Vagina (tissue), 2 donors: ENCODE data around the gene EMC8. TPM values are rescaled to one million over a fixed set of nuclear protein-coding genes. Genes with fewer than 3 reads are reported as not detected.
"Not testable (repeated sequence)": the region's sequence is repeated elsewhere in the genome, so short reads cannot be mapped to it uniquely, and the experiment has no call there.

ENCODE experiments used
- DNase-seq, 2 donors: peaks; one replicate each; pipeline ENCODE4 v3.0.0-alpha.2; 2017; ENCODE audit errors: extremely low spot score in 2 of 2
- H3K27ac ChIP-seq: fragments of 200-600 bp; sonication (generic); one replicate; pipeline ENCODE4 v1.5.1; 2019
- H3K27me3 ChIP-seq: fragments of 200-600 bp; sonication (generic); one replicate; pipeline ENCODE4 v1.5.1; 2019
- H3K36me3 ChIP-seq, 2 donors: fragments of 200-600 bp; sonication (generic); one replicate each; pipeline ENCODE4 v1.5.1; 2017 to 2019
- H3K4me1 ChIP-seq: fragments of 200-600 bp; sonication (generic); one replicate; pipeline ENCODE4 v1.5.1; 2019
- H3K4me3 ChIP-seq, 2 donors: fragments of 200-600 bp; sonication (generic); 1 replicate in 1 of 2; 2 replicates in 1 of 2; pipeline ENCODE4 v1.5.1; 2016 to 2019
- H3K9me3 ChIP-seq: fragments of 200-600 bp; sonication (generic); one replicate; pipeline ENCODE4 v1.5.1; 2019
- POLR2A ChIP-seq, 2 donors: fragments of 450-650 bp; IDR thresholded peaks; one replicate each; pipeline ENCODE4 v1.6.1; 2017; ENCODE audit warnings: antibody characterized with exemption in 2 of 2, mild to moderate bottlenecking in 2 of 2, moderate library complexity in 2 of 2
- POLR2AphosphoS5 ChIP-seq, 2 donors: sonication (generic); formaldehyde crosslinking; IDR thresholded peaks; one replicate each; pipeline ENCODE4 v1.9.0; 2017; ENCODE audit warnings: antibody characterized with exemption in 2 of 2, mild to moderate bottlenecking in 2 of 2, low read depth in 1 of 2; ENCODE audit not compliant: insufficient read depth in 1 of 2
- intact Hi-C: fragments of 100-400 bp; cut with DNase I; formaldehyde crosslinking; loops from one replicate; pipeline ENCODE4 v1.15.1; 2023
- total RNA-seq: library from RNA; depleted of rRNA; stranded (reverse); fragments of >200 nt; gene quantifications from one replicate; pipeline ENCODE4 v1.2.3, GENCODE V29; 2016
- TF ChIP-seq, protein P1 (sequence below), 3 experiments: fragments of 450-650 bp in 2 of 3; fragments of 200-600 bp in 1 of 3; sonication (generic) in 1 of 3; IDR thresholded peaks; one replicate each; pipeline ENCODE4 v1.5.1; 2017 to 2019; ENCODE audit warnings: antibody characterized with exemption in 3 of 3, mild to moderate bottlenecking in 2 of 3, moderate library complexity in 2 of 3

EMC8 gene
- total RNA-seq, 1 donor from 2014 or later: 42.0 TPM

DNA sequence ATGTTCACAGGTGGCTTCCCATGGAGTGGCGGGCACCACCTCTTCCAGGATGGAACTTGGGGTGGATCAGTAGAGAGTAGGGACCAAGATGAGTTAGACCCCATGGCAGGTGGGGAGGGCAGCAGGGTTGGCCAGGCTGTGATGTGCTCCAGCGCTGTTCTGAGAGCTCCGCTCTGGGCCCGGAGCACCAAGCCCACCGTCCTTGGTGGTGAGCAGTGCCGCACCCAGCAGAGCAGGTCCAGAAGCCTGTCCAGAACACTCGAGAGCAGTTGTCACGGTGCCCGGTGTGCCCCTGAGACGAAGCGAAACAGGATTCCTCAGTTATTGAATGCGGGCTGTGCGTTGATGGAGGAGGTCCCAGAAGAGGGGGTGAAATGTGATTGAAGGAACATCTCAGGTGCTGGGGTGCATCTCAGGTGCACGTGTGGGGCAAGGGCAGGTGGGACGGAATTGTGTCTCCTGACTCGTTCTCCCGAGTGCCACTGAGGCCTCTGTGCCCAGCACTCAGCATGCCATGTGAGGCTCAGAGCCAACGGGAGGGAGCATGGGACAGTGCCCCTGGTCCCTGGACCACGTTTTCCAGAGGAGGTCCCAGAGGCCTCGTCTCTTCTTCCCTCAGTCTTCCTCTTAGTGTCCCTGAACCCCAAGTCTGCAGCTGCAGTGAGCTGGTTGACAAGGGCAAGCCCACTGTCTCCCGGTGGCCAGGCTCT is 39.7 kb upstream of the EMC8 start:
- H3K27ac ChIP-seq: no peak overlapping the region
- H3K4me1 ChIP-seq: no peaks in the 10 kb centered on the region
- TF ChIP-seq, protein P1, sequence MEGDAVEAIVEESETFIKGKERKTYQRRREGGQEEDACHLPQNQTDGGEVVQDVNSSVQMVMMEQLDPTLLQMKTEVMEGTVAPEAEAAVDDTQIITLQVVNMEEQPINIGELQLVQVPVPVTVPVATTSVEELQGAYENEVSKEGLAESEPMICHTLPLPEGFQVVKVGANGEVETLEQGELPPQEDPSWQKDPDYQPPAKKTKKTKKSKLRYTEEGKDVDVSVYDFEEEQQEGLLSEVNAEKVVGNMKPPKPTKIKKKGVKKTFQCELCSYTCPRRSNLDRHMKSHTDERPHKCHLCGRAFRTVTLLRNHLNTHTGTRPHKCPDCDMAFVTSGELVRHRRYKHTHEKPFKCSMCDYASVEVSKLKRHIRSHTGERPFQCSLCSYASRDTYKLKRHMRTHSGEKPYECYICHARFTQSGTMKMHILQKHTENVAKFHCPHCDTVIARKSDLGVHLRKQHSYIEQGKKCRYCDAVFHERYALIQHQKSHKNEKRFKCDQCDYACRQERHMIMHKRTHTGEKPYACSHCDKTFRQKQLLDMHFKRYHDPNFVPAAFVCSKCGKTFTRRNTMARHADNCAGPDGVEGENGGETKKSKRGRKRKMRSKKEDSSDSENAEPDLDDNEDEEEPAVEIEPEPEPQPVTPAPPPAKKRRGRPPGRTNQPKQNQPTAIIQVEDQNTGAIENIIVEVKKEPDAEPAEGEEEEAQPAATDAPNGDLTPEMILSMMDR (IDR thresholded peaks at IDR 0.05): no peak
- TF ChIP-seq POLR2AphosphoS5 (IDR thresholded peaks at IDR 0.05; ENCODE audit: insufficient read depth in 1 of 2, low read depth in 1 of 2) (no peak), POLR2A (IDR thresholded peaks at IDR 0.05) (no peak)
- no peak overlapping the region for H3K4me3 ChIP-seq
- no peaks in the 10 kb centered on the region for H3K36me3 ChIP-seq
- intact Hi-C loops: no loop called here
- H3K27me3 ChIP-seq: no peaks in the 10 kb centered on the region
- no peaks in the 10 kb centered on the region for H3K9me3 ChIP-seq
- DNase-seq: no peak

DNA sequence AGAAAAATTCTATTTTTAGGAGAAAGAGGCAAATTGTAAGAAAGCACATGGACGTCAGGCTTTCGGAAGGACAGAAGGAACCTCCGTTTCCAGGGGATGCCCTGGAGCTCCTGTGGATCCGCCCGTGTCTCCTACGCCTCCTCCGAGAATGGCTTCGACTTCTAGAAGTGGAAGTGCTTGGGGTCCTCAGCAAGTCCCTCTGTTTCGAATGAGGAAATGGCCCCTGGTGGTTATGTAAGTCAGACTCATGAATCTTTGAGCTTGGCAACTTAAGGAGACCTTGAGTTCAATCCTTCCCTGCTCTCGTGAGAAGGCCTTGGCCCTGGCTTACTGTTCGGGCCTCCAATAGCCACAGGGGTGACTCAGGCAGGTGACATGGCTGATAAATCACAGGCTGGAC is 39.0 kb upstream of the EMC8 start:
- intact Hi-C loops: no loop called here
- no peak overlapping the region for H3K27ac ChIP-seq
- DNase-seq: no peak
- no peaks in the 10 kb centered on the region for H3K9me3 ChIP-seq
- no peaks in the 10 kb centered on the region for H3K27me3 ChIP-seq
- H3K4me1 ChIP-seq: no peaks in the 10 kb centered on the region
- TF ChIP-seq POLR2AphosphoS5 (IDR thresholded peaks at IDR 0.05; ENCODE audit: insufficient read depth in 1 of 2, low read depth in 1 of 2) (no peak), POLR2A (IDR thresholded peaks at IDR 0.05) (no peak)
- TF ChIP-seq, protein P1 (IDR thresholded peaks at IDR 0.05): no peak
- H3K36me3 ChIP-seq: no peaks in the 10 kb centered on the region
- no peak overlapping the region for H3K4me3 ChIP-seq

DNA sequence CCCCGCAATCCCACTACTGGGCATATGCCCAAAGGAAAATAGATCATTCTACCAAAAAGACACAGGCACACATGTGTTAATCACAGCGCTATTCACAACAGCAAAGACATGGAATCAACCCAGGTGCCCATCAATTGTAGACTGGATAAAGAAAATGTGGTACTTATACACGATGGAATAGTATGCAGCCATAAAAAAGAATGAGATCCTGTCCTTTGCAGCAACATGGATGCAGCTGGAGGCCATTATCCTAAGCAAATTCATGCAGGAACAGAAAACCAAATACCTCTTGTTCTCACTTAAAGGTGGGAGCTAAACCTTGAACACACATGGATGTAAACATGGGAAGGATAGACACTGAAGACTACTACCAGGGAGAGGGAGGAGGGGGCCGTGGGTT is 38.3 kb upstream of the EMC8 start:
- intact Hi-C loops, H3K27me3 ChIP-seq: not testable (repeated sequence)

DNA sequence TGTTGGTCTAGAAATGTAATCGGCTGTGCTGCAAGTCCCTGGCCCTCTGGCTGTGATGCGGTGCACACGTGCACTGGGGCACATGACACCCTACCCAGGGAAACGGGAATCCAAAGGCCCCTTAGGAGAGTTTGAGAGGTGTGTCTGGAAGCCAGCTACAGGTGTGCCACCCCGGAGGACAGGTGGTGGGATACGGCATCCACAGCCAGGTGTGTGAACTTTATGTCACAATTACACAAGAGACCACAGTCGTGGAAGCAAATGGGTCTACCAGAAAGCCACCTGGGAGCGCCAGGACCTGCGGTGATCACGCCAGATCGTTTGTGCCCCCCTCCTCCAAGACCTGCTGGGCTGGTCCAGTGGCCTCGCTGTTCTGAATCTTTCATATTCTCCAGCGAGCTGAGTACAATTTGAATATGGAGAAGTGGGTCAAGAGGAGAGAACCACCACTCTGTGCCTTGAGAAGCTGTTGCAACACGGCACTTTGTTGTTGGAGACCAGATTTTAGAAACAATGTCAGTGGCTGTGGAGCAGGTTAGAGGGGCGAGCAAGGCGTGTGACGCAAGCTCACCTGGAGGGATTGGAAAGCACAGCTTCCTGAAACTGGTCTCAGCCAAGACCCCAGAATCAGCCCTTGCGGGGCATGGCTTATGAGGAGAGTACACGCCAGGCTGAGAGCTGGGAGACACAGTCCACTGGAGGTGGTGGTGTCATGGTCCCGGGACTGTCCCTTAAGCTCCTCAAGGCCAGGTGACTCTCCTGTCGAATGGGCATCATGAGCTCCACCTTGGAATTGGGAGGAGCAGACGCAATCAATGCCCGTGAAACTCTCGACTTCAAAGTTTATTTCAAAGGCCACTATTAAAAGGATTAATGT is 37.6 kb upstream of the EMC8 start:
- Histone ChIP-seq H3K27ac (no peak overlapping the region), H3K36me3 (no peaks in the 10 kb centered on the region), H3K9me3 (no peaks in the 10 kb centered on the region), H3K4me3 (no peak overlapping the region), H3K4me1 (no peaks in the 10 kb centered on the region), H3K27me3 (no peaks in the 10 kb centered on the region)
- DNase-seq: no peak
- intact Hi-C loops: no loop called here
- TF ChIP-seq POLR2AphosphoS5 (IDR thresholded peaks at IDR 0.05; ENCODE audit: insufficient read depth in 1 of 2, low read depth in 1 of 2) (no peak), POLR2A (IDR thresholded peaks at IDR 0.05) (no peak)
- TF ChIP-seq, protein P1 (IDR thresholded peaks at IDR 0.05): no peak

More for the DNA sequence above, 38.3 kb upstream of the EMC8 start:
- H3K4me1 ChIP-seq, H3K36me3 ChIP-seq, H3K4me3 ChIP-seq, H3K27ac ChIP-seq, DNase-seq, H3K9me3 ChIP-seq: not testable (repeated sequence)

DNA sequence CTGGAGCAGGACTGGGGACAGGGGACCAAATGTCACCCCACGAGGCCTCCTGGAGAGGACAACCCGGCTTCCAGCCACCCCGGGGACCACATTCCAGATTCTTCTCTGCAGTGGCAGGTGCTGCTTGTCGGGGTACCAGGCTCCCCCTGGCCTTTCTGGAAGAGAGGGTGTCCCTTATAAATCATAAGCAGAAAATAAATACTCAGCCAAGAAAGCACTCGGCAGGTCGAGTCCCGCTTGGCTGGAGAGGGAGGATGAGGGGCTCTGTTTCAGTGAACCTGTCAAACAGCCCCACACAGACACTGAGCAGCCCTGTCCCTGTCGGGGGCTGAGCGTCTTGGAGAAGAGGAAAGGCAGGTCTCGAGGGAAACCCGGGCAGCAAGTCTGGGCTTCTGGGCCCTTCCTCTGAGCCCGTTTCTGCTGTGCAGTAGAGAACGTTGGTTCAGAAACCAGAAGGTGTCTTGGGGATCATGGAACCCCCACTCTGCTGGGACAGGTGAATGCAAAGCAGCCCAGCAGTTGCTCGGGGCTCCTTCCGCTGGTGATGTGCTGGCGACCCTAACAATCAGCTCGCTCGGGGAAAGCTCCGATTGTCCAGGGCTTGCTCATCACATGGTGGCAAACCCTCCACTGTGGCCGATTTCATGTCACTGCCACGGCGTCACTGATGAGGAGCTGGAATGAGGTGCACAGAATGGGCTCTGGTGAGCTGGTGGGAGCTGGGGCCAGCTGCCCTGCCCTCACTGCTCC is 36.8 kb upstream of the EMC8 start:
- Histone ChIP-seq H3K27me3 (no peaks in the 10 kb centered on the region), H3K36me3 (no peaks in the 10 kb centered on the region), H3K27ac (no peak overlapping the region), H3K4me3 (no peak overlapping the region), H3K9me3 (no peaks in the 10 kb centered on the region), H3K4me1 (no peaks in the 10 kb centered on the region)
- DNase-seq: no peak
- intact Hi-C loops: no loop called here
- TF ChIP-seq POLR2A (IDR thresholded peaks at IDR 0.05): no peak
- TF ChIP-seq POLR2AphosphoS5 (IDR thresholded peaks at IDR 0.05; ENCODE audit: insufficient read depth in 1 of 2, low read depth in 1 of 2): no peak
- TF ChIP-seq, protein P1 (IDR thresholded peaks at IDR 0.05): no peak
